Neural progenitor cell (in vitro differentiated cells): ENCODE results near the gene RBM47.

ENCODE experiments used
- EZH2 ChIP-seq: fragments of 200-600 bp; sonication (generic); IDR thresholded peaks from 2 replicates; pipeline ENCODE4 v1.6.1; 2017; ENCODE audit warnings: antibody characterized with exemption, mild to moderate bottlenecking, moderate library complexity
- EZH2phosphoT487 ChIP-seq: fragments of 200-600 bp; sonication (generic); IDR thresholded peaks from 2 replicates; pipeline ENCODE4 v1.6.1; 2017; ENCODE audit warnings: antibody characterized with exemption
- TF ChIP-seq, protein P1 (sequence below): fragments of 200-600 bp; sonication (generic); IDR thresholded peaks from 2 replicates; pipeline ENCODE4 v1.5.1; 2017; ENCODE audit warnings: antibody characterized with exemption, mild to moderate bottlenecking

DNA sequence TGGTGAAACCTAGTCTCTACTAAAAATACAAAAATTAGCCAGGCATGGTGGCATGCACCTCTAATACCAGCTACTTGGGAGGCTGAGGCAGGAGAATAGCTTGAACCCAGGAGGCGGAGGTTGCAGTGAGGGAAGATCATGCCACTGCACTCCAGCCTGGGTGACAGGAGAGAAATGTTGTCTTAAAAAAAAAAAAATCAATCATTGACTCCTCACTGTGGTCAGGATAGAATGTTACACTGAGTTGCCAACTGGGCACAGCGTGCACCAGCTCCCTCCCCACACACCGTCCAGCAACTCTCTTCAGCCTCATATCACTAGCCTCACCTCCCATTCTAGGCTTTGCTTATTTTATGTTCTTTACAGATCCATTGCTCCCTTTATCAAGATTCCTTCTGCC, 215.0 kb downstream of the RBM47 start:
- TF ChIP-seq, protein P1, sequence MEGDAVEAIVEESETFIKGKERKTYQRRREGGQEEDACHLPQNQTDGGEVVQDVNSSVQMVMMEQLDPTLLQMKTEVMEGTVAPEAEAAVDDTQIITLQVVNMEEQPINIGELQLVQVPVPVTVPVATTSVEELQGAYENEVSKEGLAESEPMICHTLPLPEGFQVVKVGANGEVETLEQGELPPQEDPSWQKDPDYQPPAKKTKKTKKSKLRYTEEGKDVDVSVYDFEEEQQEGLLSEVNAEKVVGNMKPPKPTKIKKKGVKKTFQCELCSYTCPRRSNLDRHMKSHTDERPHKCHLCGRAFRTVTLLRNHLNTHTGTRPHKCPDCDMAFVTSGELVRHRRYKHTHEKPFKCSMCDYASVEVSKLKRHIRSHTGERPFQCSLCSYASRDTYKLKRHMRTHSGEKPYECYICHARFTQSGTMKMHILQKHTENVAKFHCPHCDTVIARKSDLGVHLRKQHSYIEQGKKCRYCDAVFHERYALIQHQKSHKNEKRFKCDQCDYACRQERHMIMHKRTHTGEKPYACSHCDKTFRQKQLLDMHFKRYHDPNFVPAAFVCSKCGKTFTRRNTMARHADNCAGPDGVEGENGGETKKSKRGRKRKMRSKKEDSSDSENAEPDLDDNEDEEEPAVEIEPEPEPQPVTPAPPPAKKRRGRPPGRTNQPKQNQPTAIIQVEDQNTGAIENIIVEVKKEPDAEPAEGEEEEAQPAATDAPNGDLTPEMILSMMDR = no peak
- no peak for TF ChIP-seq EZH2
- no peak for TF ChIP-seq EZH2phosphoT487
